Right kidney (tissue), 1 donor: ENCODE results near the gene FBLN5.

ENCODE experiments used
- DNase-seq: peaks from one replicate; pipeline ENCODE4 v3.0.0-alpha.2; 2016

FBLN5 gene

GRCh38 chr14:91829511-91829910 lies 118.0 kb downstream of the FBLN5 start:
- no peak for DNase-seq

- DNase-seq: no peak
These were observed 119.7 kb downstream of the FBLN5 start for GRCh38 chr14:91827746-91828145.
